ENCODE data around the gene ZFP36L1. TPM values are rescaled to one million over a fixed set of nuclear protein-coding genes. Genes with fewer than 3 reads are reported as not detected.

ZFP36L1 gene
- total and polyA plus RNA-seq, 2 donors (not counting 3 experiments of a cell fraction or from before 2014, with no cell fraction given), result 46.0 to 89.6 TPM

GRCh38 chr14:68792678-68792978 lies 239 bp downstream of the ZFP36L1 start:
- H3K9ac ChIP-seq (replicated peaks; ENCODE audit: extremely low read depth, insufficient read depth, low read length), result peak overlapping the region; percentile 96
- no peaks in the 10 kb centered on the region for H3K9me3 ChIP-seq (replicated peaks; ENCODE audit: control insufficient read depth, insufficient read depth, low read length)
- peaks cover 8 to 10% of the 10 kb centered on the region in 2 experiments for H3K36me3 ChIP-seq (ENCODE audit: control insufficient read depth in 2 of 2, extremely low read depth in 1 of 2, insufficient read depth in 2 of 2, low read length in 2 of 2)
- ChIA-PET CTCF (interaction anchor here (0.5 to 9.6 kb wide), 18 partner anchors 14 to 860 kb away, joined by 3 to 122 read pairs (median 4); no protein-coding TSS in a partner anchor), POLR2A (interaction anchor here (0.6 to 2.4 kb wide), 49 partner anchors 8 to 976 kb away, joined by 3 to 75 read pairs (median 5); partner anchors contain the start of gene ZFYVE26)
- H3K9me1 ChIP-seq (replicated peaks; ENCODE audit: control insufficient read depth, extremely low read depth, insufficient read depth, low read length), result no peaks in the 10 kb centered on the region
- H3K4me1 ChIP-seq (ENCODE audit: control insufficient read depth, extremely low read depth, insufficient read depth, low read length), result peaks cover 30% of the 10 kb centered on the region
- peak overlapping the region; percentile 98 for H3K27ac ChIP-seq (ENCODE audit: insufficient read depth, low read depth, low read length)
- peak overlapping the region; percentile 96 for H3K4me3 ChIP-seq (replicated peaks in 1 of 3; ENCODE audit: insufficient read depth in 1 of 3, low read depth in 1 of 3, low read length in 3 of 3)
- intact Hi-C loops (cut with micrococcal nuclease) (loop anchor here (2.0 to 10.0 kb wide), 3 partner anchors 415 to 648 kb away; no protein-coding TSS in a partner anchor), dilution Hi-C loops (cut with MboI; ENCODE audit: extremely low pct_ligation_motif_present, low sequenced_read_pairs) (no loop called here)
- no peaks in the 10 kb centered on the region for H3K27me3 ChIP-seq (ENCODE audit: control insufficient read depth in 2 of 2, insufficient read depth in 2 of 2, low read length in 2 of 2)
- FAIRE-seq (no peak), DNase-seq (ENCODE audit: low read depth, low spot score) (no peak)
- H4K20me1 ChIP-seq (replicated peaks; ENCODE audit: control insufficient read depth, extremely low read depth, insufficient read depth, low read length), result peaks cover 2% of the 10 kb centered on the region
- H3K79me2 ChIP-seq (ENCODE audit: control insufficient read depth, insufficient read depth, low read length), result peaks cover 59% of the 10 kb centered on the region
- BruUV-seq (replicated peaks), result TSS peak; percentile 62
- no peak overlapping the region for H2AFZ ChIP-seq (ENCODE audit: low read depth, low read length)
- H3K4me2 ChIP-seq (ENCODE audit: insufficient read depth, low read length), result peak overlapping the region; percentile 1
- TF ChIP-seq JUN (IDR thresholded peaks at IDR 0.05; ENCODE audit: borderline replicate concordance, insufficient read depth, insufficient read length, low read depth) (no peak), POLR2A (IDR thresholded peaks at IDR 0.05; ENCODE audit: low read depth, low read length) (no peak), GATA2 (IDR thresholded peaks at IDR 0.05; ENCODE audit: insufficient read depth, insufficient read length, low read depth, low read length) (no peak), FOS (IDR thresholded peaks at IDR 0.05; ENCODE audit: borderline replicate concordance, insufficient read depth, low read length) (no peak), CTCF (IDR thresholded peaks at IDR 0.05; ENCODE audit: extremely low read depth in 1 of 2, insufficient read depth in 1 of 2, low read depth in 1 of 2, low read length in 2 of 2) (no peak), POLR2AphosphoS5 (IDR thresholded peaks at IDR 0.05; ENCODE audit: insufficient read depth, low read depth, low read length) (no peak), EZH2 (IDR thresholded peaks at IDR 0.05; ENCODE audit: borderline replicate concordance, low read depth, low read length, severe bottlenecking) (no peak), MAX (IDR thresholded peaks at IDR 0.05; ENCODE audit: insufficient read depth, insufficient read length) (no peak), MYC (IDR thresholded peaks at IDR 0.05; ENCODE audit: low read depth, low read length) (no peak)

All from endothelial cell of umbilical vein (primary cell).